HepG2 (cell line): ENCODE data around the gene FUT6. TPM values are rescaled to one million over a fixed set of nuclear protein-coding genes. Genes with fewer than 3 reads are reported as not detected.

Experiments used
- AKAP8 ChIP-seq: sonication (generic); formaldehyde crosslinking; IDR thresholded peaks from 2 replicates; pipeline ENCODE4 v1.5.1; 2020; ENCODE audit warnings: mild to moderate bottlenecking, missing genetic modification reagents
- HDAC1 ChIP-seq: sonication (generic); formaldehyde crosslinking; IDR thresholded peaks from 2 replicates; pipeline ENCODE4 v1.5.1; 2020; ENCODE audit warnings: mild to moderate bottlenecking, missing genetic modification reagents
- NCOR1 ChIP-seq: fragments of 200-600 bp; sonication (generic); IDR thresholded peaks from 2 replicates; pipeline ENCODE4 v1.7.0; 2017; ENCODE audit warnings: antibody characterized with exemption, low read length, borderline replicate concordance
- NFAT5 ChIP-seq: sonication (generic); formaldehyde crosslinking; IDR thresholded peaks from 2 replicates; pipeline ENCODE4 v1.4.0; 2020; ENCODE audit warnings: missing genetic modification reagents
- PLSCR1 ChIP-seq: sonication (generic); formaldehyde crosslinking; IDR thresholded peaks from 2 replicates; pipeline ENCODE4 v1.5.0; 2020; ENCODE audit warnings: missing genetic modification reagents, mild to moderate bottlenecking, borderline replicate concordance
- SMYD3 ChIP-seq: sonication (generic); formaldehyde crosslinking; IDR thresholded peaks from 2 replicates; pipeline ENCODE4 v1.8.1; 2023; ENCODE audit warnings: mild to moderate bottlenecking, missing genetic modification reagents
- TEAD3 ChIP-seq: optimal IDR thresholded peaks from 2 replicates; pipeline ENCODE3; 2016; ENCODE audit warnings: borderline replicate concordance
- ZFAT ChIP-seq: sonication (generic); formaldehyde crosslinking; conservative IDR thresholded peaks from 2 replicates; pipeline ENCODE4 v1.8.1; 2023; ENCODE audit warnings: missing genetic modification reagents, inconsistent platforms
- ZNF143 ChIP-seq: sonication (generic); formaldehyde crosslinking; IDR thresholded peaks from 2 replicates; pipeline ENCODE4 v1.4.0; 2020; ENCODE audit warnings: missing genetic modification reagents
- ZNF510 ChIP-seq: sonication (generic); formaldehyde crosslinking; IDR thresholded peaks from 2 replicates; pipeline ENCODE4 v1.4.0; 2020; ENCODE audit warnings: low read depth, mild to moderate bottlenecking, missing genetic modification reagents
- polyA plus RNA-seq, 8 experiments: library from polyadenylated mRNA; depleted of rRNA in 3 of 8; stranded (reverse) in 7 of 8; unstranded in 1 of 8; fragments of >200 nt; fragmentation: Illumina TruSeq in 4 of 8; extraction: Trizol in 4 of 8; gene quantifications; 2 replicates each; pipeline versions ENCODE4 v1.2.1 to v1.2.3, GENCODE V29; 2011 to 2016; ENCODE audit warnings: low read depth in 4 of 8, missing spikeins in 1 of 8, mixed read lengths in 1 of 8; ENCODE audit not compliant: insufficient read depth in 1 of 8
- total RNA-seq, 5 experiments: library from RNA; depleted of rRNA; stranded (reverse); fragments of >200 nt; fragmentation: Illumina TruSeq; extraction: Trizol; gene quantifications; 2 replicates each; pipeline ENCODE4 v1.2.3, GENCODE V29; 2016; ENCODE audit warnings: low read depth in 1 of 5
- TF ChIP-seq, protein P1 (sequence below): IDR thresholded peaks from 2 replicates; pipeline ENCODE4 v1.6.1; 2016; ENCODE audit warnings: low read depth, missing genetic modification reagents, missing compliant biosample characterization
- TF ChIP-seq, protein P2 (sequence below): sonication (generic); formaldehyde crosslinking; IDR thresholded peaks from 2 replicates; pipeline ENCODE4 v1.9.0; 2022; ENCODE audit warnings: missing genetic modification reagents, mild to moderate bottlenecking, borderline replicate concordance
- TF ChIP-seq, protein P3 (sequence below): sonication (generic); formaldehyde crosslinking; IDR thresholded peaks from 2 replicates; pipeline ENCODE4 v1.4.0; 2020; ENCODE audit warnings: missing genetic modification reagents; ENCODE audit errors: not compliant biosample characterization

FUT6 gene
- total and polyA plus RNA-seq, 2 of the 13 experiments (the other 11 are each of a cell fraction or from before 2014, with no cell fraction given): 8.2 to 27.7 TPM

DNA sequence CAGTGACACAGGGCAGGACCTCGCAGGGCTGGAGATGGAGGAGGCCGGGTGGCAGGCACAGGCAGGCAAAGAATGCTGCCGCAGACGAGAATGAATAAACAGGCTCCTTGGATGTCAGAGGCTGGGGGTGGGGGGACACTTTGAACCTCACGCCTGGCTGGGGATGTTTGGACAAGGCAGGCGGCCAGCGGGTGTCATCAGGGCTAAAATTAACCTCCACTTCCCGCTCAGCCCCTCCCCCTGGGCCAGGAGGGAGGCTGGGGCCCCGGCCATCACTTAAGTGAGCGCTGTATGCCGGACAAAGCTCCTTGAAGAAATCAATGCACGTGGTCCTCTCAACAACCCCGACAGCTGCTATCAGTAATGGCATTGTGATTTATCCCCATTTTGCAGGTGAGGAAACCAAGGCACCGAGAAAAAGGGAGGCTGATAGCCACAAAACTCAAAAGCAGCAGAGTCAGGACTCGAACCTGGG, 41.1 kb upstream of the FUT6 start (continued):
- TF ChIP-seq SMYD3 (peak; percentile 48; the same call in 1 of the 2 replicates), ZNF510 (CRISPR knock-in tag) (no peak), AKAP8 (CRISPR knock-in tag) (peak; percentile 62; the same call in 1 of the 2 replicates), NCOR1 (peak; percentile 77; the same call in 1 of the 2 replicates), ZNF143 (CRISPR knock-in tag) (no peak; the same call in 1 of the 2 replicates), HDAC1 (CRISPR knock-in tag) (peak; percentile 89), PLSCR1 (CRISPR knock-in tag) (no peak), ZFAT (no peak), NFAT5 (CRISPR knock-in tag) (no peak), TEAD3 (CRISPR knock-in tag) (peak; percentile 88)
- TF ChIP-seq, protein P1, sequence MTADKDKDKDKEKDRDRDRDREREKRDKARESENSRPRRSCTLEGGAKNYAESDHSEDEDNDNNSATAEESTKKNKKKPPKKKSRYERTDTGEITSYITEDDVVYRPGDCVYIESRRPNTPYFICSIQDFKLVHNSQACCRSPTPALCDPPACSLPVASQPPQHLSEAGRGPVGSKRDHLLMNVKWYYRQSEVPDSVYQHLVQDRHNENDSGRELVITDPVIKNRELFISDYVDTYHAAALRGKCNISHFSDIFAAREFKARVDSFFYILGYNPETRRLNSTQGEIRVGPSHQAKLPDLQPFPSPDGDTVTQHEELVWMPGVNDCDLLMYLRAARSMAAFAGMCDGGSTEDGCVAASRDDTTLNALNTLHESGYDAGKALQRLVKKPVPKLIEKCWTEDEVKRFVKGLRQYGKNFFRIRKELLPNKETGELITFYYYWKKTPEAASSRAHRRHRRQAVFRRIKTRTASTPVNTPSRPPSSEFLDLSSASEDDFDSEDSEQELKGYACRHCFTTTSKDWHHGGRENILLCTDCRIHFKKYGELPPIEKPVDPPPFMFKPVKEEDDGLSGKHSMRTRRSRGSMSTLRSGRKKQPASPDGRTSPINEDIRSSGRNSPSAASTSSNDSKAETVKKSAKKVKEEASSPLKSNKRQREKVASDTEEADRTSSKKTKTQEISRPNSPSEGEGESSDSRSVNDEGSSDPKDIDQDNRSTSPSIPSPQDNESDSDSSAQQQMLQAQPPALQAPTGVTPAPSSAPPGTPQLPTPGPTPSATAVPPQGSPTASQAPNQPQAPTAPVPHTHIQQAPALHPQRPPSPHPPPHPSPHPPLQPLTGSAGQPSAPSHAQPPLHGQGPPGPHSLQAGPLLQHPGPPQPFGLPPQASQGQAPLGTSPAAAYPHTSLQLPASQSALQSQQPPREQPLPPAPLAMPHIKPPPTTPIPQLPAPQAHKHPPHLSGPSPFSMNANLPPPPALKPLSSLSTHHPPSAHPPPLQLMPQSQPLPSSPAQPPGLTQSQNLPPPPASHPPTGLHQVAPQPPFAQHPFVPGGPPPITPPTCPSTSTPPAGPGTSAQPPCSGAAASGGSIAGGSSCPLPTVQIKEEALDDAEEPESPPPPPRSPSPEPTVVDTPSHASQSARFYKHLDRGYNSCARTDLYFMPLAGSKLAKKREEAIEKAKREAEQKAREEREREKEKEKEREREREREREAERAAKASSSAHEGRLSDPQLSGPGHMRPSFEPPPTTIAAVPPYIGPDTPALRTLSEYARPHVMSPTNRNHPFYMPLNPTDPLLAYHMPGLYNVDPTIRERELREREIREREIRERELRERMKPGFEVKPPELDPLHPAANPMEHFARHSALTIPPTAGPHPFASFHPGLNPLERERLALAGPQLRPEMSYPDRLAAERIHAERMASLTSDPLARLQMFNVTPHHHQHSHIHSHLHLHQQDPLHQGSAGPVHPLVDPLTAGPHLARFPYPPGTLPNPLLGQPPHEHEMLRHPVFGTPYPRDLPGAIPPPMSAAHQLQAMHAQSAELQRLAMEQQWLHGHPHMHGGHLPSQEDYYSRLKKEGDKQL (CRISPR knock-in tag): 0 out of 2 replicates have a peak, but pooled peaks have one; percentile 58
- TF ChIP-seq, protein P2, sequence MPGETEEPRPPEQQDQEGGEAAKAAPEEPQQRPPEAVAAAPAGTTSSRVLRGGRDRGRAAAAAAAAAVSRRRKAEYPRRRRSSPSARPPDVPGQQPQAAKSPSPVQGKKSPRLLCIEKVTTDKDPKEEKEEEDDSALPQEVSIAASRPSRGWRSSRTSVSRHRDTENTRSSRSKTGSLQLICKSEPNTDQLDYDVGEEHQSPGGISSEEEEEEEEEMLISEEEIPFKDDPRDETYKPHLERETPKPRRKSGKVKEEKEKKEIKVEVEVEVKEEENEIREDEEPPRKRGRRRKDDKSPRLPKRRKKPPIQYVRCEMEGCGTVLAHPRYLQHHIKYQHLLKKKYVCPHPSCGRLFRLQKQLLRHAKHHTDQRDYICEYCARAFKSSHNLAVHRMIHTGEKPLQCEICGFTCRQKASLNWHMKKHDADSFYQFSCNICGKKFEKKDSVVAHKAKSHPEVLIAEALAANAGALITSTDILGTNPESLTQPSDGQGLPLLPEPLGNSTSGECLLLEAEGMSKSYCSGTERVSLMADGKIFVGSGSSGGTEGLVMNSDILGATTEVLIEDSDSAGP (CRISPR knock-in tag): peak; percentile 64; the same call in 1 of the 2 replicates
- TF ChIP-seq, protein P3, sequence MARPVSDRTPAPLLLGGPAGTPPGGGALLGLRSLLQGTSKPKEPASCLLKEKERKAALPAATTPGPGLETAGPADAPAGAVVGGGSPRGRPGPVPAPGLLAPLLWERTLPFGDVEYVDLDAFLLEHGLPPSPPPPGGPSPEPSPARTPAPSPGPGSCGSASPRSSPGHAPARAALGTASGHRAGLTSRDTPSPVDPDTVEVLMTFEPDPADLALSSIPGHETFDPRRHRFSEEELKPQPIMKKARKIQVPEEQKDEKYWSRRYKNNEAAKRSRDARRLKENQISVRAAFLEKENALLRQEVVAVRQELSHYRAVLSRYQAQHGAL (CRISPR knock-in tag): no peak
